C4-2B (cell line): ENCODE results near the gene ALDOC.

Experiments
- ZFX ChIP-seq: fragments of 450-650 bp; IDR thresholded peaks from 2 replicates; pipeline ENCODE4 v1.6.1; 2017
- TF ChIP-seq, protein P1 (sequence below): fragments of 450-650 bp; conservative IDR thresholded peaks from 2 replicates; pipeline ENCODE4 v1.5.1; 2017; ENCODE audit warnings: mild to moderate bottlenecking

DNA sequence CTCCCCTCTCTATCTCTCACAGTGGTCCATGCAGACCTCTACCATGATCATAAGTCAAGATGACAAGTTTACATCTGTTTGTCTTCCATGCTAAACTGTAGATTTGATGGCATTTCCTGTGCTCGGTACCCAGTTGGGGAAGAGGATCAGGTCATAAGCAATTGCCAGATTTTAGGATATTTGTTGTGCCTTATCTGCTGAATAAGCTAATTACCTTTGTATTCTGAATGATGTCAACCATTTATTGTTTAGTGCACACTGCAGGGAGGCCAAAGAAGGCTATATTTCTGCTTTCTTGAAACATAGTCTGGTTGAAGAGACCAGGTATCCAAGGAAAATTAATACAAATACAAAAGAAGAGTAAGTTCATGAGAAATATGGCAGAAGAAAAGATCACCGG lies 5.8 kb upstream of the ALDOC start:
- TF ChIP-seq, protein P1, sequence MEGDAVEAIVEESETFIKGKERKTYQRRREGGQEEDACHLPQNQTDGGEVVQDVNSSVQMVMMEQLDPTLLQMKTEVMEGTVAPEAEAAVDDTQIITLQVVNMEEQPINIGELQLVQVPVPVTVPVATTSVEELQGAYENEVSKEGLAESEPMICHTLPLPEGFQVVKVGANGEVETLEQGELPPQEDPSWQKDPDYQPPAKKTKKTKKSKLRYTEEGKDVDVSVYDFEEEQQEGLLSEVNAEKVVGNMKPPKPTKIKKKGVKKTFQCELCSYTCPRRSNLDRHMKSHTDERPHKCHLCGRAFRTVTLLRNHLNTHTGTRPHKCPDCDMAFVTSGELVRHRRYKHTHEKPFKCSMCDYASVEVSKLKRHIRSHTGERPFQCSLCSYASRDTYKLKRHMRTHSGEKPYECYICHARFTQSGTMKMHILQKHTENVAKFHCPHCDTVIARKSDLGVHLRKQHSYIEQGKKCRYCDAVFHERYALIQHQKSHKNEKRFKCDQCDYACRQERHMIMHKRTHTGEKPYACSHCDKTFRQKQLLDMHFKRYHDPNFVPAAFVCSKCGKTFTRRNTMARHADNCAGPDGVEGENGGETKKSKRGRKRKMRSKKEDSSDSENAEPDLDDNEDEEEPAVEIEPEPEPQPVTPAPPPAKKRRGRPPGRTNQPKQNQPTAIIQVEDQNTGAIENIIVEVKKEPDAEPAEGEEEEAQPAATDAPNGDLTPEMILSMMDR = no peak
- no peak for TF ChIP-seq ZFX
